SK-N-SH treated with all-trans-retinoic acid at 6 μM for 48 hours (cell line): ENCODE data around the gene ELOVL5.

ENCODE experiments used
- ATAC-seq: fragments of 200-7000 bp; cut with Tn5 transposase; 3 replicates; pipeline ENCODE4 v1.9.1; 2020; ENCODE audit warnings: mild to moderate bottlenecking, moderate library complexity
- ARNTL ChIP-seq: fragments of 450-650 bp; formaldehyde crosslinking; IDR thresholded peaks from 2 replicates; pipeline ENCODE4 v1.5.0; 2020; ENCODE audit warnings: low read depth, mild to moderate bottlenecking, moderate library complexity, borderline replicate concordance
- BACH2 ChIP-seq: fragments of 250-450 bp; sonication (Bioruptor Pico); IDR thresholded peaks from 2 replicates; pipeline ENCODE4 v1.9.0; 2021; ENCODE audit warnings: mild to moderate bottlenecking, borderline replicate concordance
- CREB5 ChIP-seq: fragments of 250-450 bp; sonication (Bioruptor Pico); IDR thresholded peaks from 2 replicates; pipeline ENCODE4 v1.5.1; 2020; ENCODE audit warnings: low read depth, mild to moderate bottlenecking, moderate library complexity
- CSRNP3 ChIP-seq: fragments of 250-450 bp; sonication (Bioruptor Pico); IDR thresholded peaks from 2 replicates; pipeline ENCODE4 v1.5.1; 2021; ENCODE audit warnings: mild to moderate bottlenecking, moderate library complexity
- ESRRG ChIP-seq: fragments of 250-450 bp; sonication (Bioruptor Pico); IDR thresholded peaks from 2 replicates; pipeline ENCODE4 v1.6.1; 2021; ENCODE audit warnings: mild to moderate bottlenecking
- GLIS3 ChIP-seq: fragments of 250-450 bp; sonication (Bioruptor Pico); IDR thresholded peaks from 2 replicates; pipeline ENCODE4 v1.5.0; 2020; ENCODE audit warnings: mild to moderate bottlenecking, moderate library complexity
- OSR1 ChIP-seq: fragments of 250-450 bp; sonication (Bioruptor Pico); IDR thresholded peaks from 2 replicates; pipeline ENCODE4 v1.8.0; 2022; ENCODE audit warnings: moderate library complexity, mild to moderate bottlenecking, inconsistent platforms
- PATZ1 ChIP-seq: fragments of 250-450 bp; sonication (Bioruptor Pico); IDR thresholded peaks from 2 replicates; pipeline ENCODE4 v1.8.0; 2020; ENCODE audit warnings: mild to moderate bottlenecking, moderate library complexity, borderline replicate concordance
- POU6F1 ChIP-seq: fragments of 250-450 bp; sonication (Bioruptor Pico); IDR thresholded peaks from 2 replicates; pipeline ENCODE4 v1.8.0; 2021; ENCODE audit warnings: low read depth, mild to moderate bottlenecking, moderate library complexity, borderline replicate concordance
- PPARA ChIP-seq: fragments of 250-450 bp; sonication (Bioruptor Pico); IDR thresholded peaks from 2 replicates; pipeline ENCODE4 v1.5.0; 2020; ENCODE audit warnings: mild to moderate bottlenecking, borderline replicate concordance
- RARB ChIP-seq: fragments of 250-450 bp; sonication (Bioruptor Pico); IDR thresholded peaks from 2 replicates; pipeline ENCODE4 v1.8.0; 2021; ENCODE audit warnings: mild to moderate bottlenecking, moderate library complexity
- SNAI2 ChIP-seq: fragments of 250-450 bp; sonication (Bioruptor Pico); IDR thresholded peaks from 2 replicates; pipeline ENCODE4 v1.5.0; 2020; ENCODE audit warnings: mild to moderate bottlenecking, moderate library complexity
- TCF4 ChIP-seq: fragments of 250-450 bp; sonication (Bioruptor Pico); IDR thresholded peaks from 2 replicates; pipeline ENCODE4 v1.8.0; 2021; ENCODE audit warnings: mild to moderate bottlenecking, moderate library complexity, borderline replicate concordance
- TOX ChIP-seq: fragments of 250-450 bp; sonication (Bioruptor Pico); IDR thresholded peaks from 2 replicates; pipeline ENCODE4 v1.8.0; 2021; ENCODE audit warnings: mild to moderate bottlenecking, moderate library complexity, borderline replicate concordance
- ZC3H10 ChIP-seq: fragments of 250-450 bp; sonication (Bioruptor Pico); IDR thresholded peaks from 2 replicates; pipeline ENCODE4 v1.5.1; 2021; ENCODE audit warnings: mild to moderate bottlenecking, moderate library complexity
- ZFP3 ChIP-seq: fragments of 250-450 bp; sonication (Bioruptor Pico); IDR thresholded peaks from 2 replicates; pipeline ENCODE4 v1.5.0; 2020; ENCODE audit warnings: mild to moderate bottlenecking, moderate library complexity
- ZFP30 ChIP-seq: fragments of 450-650 bp; formaldehyde crosslinking; IDR thresholded peaks from 2 replicates; pipeline ENCODE4 v1.5.0; 2022; ENCODE audit warnings: mild to moderate bottlenecking, moderate library complexity
- ZNF565 ChIP-seq: fragments of 450-650 bp; formaldehyde crosslinking; conservative IDR thresholded peaks from 2 replicates; pipeline ENCODE4 v1.5.0; 2020; ENCODE audit warnings: low read depth, mild to moderate bottlenecking, moderate library complexity
- ZNF70 ChIP-seq: fragments of 450-650 bp; formaldehyde crosslinking; IDR thresholded peaks from 2 replicates; pipeline ENCODE4 v1.5.0; 2020; ENCODE audit warnings: mild to moderate bottlenecking, moderate library complexity
- ZNF8 ChIP-seq: fragments of 450-650 bp; formaldehyde crosslinking; IDR thresholded peaks from 2 replicates; pipeline ENCODE4 v1.5.0; 2020; ENCODE audit warnings: mild to moderate bottlenecking, moderate library complexity
- TF ChIP-seq, protein P1 (sequence below): fragments of 250-450 bp; sonication (Bioruptor Pico); IDR thresholded peaks from 2 replicates; pipeline ENCODE4 v1.5.0; 2020; ENCODE audit warnings: mild to moderate bottlenecking, moderate library complexity

The ELOVL5 gene

DNA sequence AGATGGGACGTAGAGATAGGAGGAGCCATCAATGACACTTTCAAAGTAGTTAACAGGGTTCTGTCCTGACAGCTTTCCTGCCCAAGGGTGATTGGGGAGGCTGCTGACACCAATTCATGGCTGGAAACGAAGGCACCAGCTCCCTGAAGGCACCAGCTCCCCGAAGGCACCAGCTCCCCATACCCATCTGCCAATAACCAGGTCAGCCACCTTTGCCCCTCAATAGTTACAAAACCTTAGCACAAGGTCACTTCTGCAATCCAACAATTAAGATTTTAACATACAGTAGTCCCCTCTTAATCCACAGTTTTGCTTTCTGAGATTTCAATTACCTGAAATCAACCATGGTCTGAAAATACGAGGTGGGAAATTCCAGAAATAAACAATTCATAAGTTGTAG is 51.7 kb downstream of the ELOVL5 start:
- TF ChIP-seq PPARA = no peak
- no peak for TF ChIP-seq ZC3H10 (CRISPR knock-in tag)
- TF ChIP-seq ZNF8 (CRISPR knock-in tag) = no peak
- TF ChIP-seq, protein P1, sequence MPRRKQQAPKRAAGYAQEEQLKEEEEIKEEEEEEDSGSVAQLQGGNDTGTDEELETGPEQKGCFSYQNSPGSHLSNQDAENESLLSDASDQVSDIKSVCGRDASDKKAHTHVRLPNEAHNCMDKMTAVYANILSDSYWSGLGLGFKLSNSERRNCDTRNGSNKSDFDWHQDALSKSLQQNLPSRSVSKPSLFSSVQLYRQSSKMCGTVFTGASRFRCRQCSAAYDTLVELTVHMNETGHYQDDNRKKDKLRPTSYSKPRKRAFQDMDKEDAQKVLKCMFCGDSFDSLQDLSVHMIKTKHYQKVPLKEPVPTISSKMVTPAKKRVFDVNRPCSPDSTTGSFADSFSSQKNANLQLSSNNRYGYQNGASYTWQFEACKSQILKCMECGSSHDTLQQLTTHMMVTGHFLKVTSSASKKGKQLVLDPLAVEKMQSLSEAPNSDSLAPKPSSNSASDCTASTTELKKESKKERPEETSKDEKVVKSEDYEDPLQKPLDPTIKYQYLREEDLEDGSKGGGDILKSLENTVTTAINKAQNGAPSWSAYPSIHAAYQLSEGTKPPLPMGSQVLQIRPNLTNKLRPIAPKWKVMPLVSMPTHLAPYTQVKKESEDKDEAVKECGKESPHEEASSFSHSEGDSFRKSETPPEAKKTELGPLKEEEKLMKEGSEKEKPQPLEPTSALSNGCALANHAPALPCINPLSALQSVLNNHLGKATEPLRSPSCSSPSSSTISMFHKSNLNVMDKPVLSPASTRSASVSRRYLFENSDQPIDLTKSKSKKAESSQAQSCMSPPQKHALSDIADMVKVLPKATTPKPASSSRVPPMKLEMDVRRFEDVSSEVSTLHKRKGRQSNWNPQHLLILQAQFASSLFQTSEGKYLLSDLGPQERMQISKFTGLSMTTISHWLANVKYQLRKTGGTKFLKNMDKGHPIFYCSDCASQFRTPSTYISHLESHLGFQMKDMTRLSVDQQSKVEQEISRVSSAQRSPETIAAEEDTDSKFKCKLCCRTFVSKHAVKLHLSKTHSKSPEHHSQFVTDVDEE (CRISPR knock-in tag) = no peak
- TF ChIP-seq PATZ1 (CRISPR knock-in tag) = no peak
- no peak for TF ChIP-seq OSR1 (CRISPR knock-in tag)
- no peak for TF ChIP-seq ZNF70 (CRISPR knock-in tag)
- TF ChIP-seq BACH2 (CRISPR knock-in tag) = no peak
- TF ChIP-seq TOX (CRISPR knock-in tag) = no peak
- TF ChIP-seq ESRRG = no peak
- TF ChIP-seq ZFP3 (CRISPR knock-in tag) = no peak
- no peak for TF ChIP-seq GLIS3 (CRISPR knock-in tag)
- TF ChIP-seq ZFP30 (CRISPR knock-in tag) = no peak
- no peak for TF ChIP-seq RARB (CRISPR knock-in tag)
- TF ChIP-seq ZNF565 (CRISPR knock-in tag) = no peak
- TF ChIP-seq ARNTL (CRISPR knock-in tag) = no peak
- TF ChIP-seq SNAI2 (CRISPR knock-in tag) = no peak
- no peak for ATAC-seq

DNA sequence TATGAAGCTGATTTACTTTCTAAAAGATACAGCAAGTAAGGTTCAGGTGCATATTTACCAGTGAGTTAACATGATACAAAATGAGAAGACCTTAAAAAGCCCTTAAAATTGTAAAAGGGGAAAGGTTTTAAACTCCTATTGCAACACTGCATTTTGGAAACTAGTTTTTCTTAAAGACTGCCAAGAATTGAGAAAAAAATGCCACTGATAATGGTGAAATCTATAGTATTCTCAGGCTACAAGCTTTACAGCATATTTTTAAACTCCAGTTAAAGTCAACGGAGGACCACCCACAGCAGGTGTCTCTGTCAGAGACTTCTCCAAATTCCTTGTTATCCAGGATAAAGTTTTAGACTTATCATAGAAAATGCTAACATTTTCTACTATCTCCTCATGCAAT is 53.6 kb downstream of the ELOVL5 start:
- TF ChIP-seq BACH2 (CRISPR knock-in tag) (no peak), PPARA (no peak), TOX (CRISPR knock-in tag) (no peak), OSR1 (CRISPR knock-in tag) (no peak), ZNF565 (CRISPR knock-in tag) (no peak), PATZ1 (CRISPR knock-in tag) (no peak), CREB5 (no peak), ARNTL (CRISPR knock-in tag) (no peak), ZFP30 (CRISPR knock-in tag) (no peak), SNAI2 (CRISPR knock-in tag) (no peak), ZNF70 (CRISPR knock-in tag) (no peak), CSRNP3 (CRISPR knock-in tag) (no peak), ZFP3 (CRISPR knock-in tag) (no peak), TCF4 (no peak), POU6F1 (no peak), RARB (CRISPR knock-in tag) (no peak), ZC3H10 (CRISPR knock-in tag) (no peak), GLIS3 (CRISPR knock-in tag) (no peak), ZNF8 (CRISPR knock-in tag) (no peak)
- TF ChIP-seq, protein P1 (CRISPR knock-in tag) = no peak
- no peak for ATAC-seq
